Panc1 (cell line): ENCODE results near the gene SSBP3.

ENCODE experiments used
- POLR2AphosphoS5 ChIP-seq: IDR thresholded peaks from 2 replicates; pipeline ENCODE4 v1.6.1; 2012; ENCODE audit warnings: mild to moderate bottlenecking, low read depth, low read length, moderate library complexity
- TF ChIP-seq, protein P1 (sequence below): fragments of 450-650 bp; IDR thresholded peaks from 2 replicates; pipeline ENCODE4 v1.5.1; 2017; ENCODE audit warnings: mild to moderate bottlenecking
- TF ChIP-seq, protein P2 (sequence below), 2 experiments: IDR thresholded peaks; 2 replicates each; pipeline ENCODE4 v1.6.1; 2011 to 2012; ENCODE audit warnings: low read depth in 2 of 2, control low read depth in 1 of 2, low read length in 1 of 2, mild to moderate bottlenecking in 1 of 2, moderate library complexity in 1 of 2; ENCODE audit not compliant: insufficient read depth in 1 of 2

GRCh38 chr1:54299037-54299436 lies 107.2 kb downstream of the SSBP3 start:
- TF ChIP-seq, protein P1, sequence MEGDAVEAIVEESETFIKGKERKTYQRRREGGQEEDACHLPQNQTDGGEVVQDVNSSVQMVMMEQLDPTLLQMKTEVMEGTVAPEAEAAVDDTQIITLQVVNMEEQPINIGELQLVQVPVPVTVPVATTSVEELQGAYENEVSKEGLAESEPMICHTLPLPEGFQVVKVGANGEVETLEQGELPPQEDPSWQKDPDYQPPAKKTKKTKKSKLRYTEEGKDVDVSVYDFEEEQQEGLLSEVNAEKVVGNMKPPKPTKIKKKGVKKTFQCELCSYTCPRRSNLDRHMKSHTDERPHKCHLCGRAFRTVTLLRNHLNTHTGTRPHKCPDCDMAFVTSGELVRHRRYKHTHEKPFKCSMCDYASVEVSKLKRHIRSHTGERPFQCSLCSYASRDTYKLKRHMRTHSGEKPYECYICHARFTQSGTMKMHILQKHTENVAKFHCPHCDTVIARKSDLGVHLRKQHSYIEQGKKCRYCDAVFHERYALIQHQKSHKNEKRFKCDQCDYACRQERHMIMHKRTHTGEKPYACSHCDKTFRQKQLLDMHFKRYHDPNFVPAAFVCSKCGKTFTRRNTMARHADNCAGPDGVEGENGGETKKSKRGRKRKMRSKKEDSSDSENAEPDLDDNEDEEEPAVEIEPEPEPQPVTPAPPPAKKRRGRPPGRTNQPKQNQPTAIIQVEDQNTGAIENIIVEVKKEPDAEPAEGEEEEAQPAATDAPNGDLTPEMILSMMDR: no peak
- TF ChIP-seq, protein P2, sequence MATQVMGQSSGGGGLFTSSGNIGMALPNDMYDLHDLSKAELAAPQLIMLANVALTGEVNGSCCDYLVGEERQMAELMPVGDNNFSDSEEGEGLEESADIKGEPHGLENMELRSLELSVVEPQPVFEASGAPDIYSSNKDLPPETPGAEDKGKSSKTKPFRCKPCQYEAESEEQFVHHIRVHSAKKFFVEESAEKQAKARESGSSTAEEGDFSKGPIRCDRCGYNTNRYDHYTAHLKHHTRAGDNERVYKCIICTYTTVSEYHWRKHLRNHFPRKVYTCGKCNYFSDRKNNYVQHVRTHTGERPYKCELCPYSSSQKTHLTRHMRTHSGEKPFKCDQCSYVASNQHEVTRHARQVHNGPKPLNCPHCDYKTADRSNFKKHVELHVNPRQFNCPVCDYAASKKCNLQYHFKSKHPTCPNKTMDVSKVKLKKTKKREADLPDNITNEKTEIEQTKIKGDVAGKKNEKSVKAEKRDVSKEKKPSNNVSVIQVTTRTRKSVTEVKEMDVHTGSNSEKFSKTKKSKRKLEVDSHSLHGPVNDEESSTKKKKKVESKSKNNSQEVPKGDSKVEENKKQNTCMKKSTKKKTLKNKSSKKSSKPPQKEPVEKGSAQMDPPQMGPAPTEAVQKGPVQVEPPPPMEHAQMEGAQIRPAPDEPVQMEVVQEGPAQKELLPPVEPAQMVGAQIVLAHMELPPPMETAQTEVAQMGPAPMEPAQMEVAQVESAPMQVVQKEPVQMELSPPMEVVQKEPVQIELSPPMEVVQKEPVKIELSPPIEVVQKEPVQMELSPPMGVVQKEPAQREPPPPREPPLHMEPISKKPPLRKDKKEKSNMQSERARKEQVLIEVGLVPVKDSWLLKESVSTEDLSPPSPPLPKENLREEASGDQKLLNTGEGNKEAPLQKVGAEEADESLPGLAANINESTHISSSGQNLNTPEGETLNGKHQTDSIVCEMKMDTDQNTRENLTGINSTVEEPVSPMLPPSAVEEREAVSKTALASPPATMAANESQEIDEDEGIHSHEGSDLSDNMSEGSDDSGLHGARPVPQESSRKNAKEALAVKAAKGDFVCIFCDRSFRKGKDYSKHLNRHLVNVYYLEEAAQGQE (IDR thresholded peaks at IDR 0.05; ENCODE audit: insufficient read depth in 1 of 2, low read depth in 2 of 2, low read length in 1 of 2): no peak
- TF ChIP-seq POLR2AphosphoS5: no peak
